Tibial artery (tissue), 4 donors: ENCODE data around the gene DAPK2.

Source experiments
- DNase-seq, 2 donors: peaks; one replicate each; pipeline ENCODE4 v3.0.0-alpha.2; 2019
- H3K27ac ChIP-seq, 2 donors: fragments of 200-600 bp; sonication (generic) in 1 of 2; 1 replicate in 1 of 2; 2 replicates in 1 of 2; pipeline ENCODE4 v1.5.1; 2018 to 2019; ENCODE audit warnings: mild to moderate bottlenecking in 1 of 2
- H3K27me3 ChIP-seq, 2 donors: fragments of 200-600 bp; sonication (generic) in 1 of 2; one replicate each; pipeline versions ENCODE4 v1.5.1 to v1.6.0; 2016 to 2019
- H3K36me3 ChIP-seq, 3 donors: fragments of 200-600 bp; sonication (generic) in 2 of 3; one replicate each; pipeline ENCODE4 v1.5.1; 2016 to 2019; ENCODE audit warnings: mild to moderate bottlenecking in 2 of 3
- H3K4me1 ChIP-seq, 4 donors: fragments of 200-600 bp; sonication (generic) in 2 of 4; 1 replicate in 3 of 4; 2 replicates in 1 of 4; pipeline ENCODE4 v1.5.1; 2016 to 2019
- H3K4me3 ChIP-seq, 2 donors: fragments of 200-600 bp; sonication (generic) in 1 of 2; 1 replicate in 1 of 2; 2 replicates in 1 of 2; pipeline ENCODE4 v1.5.1; 2018 to 2019; ENCODE audit warnings: mild to moderate bottlenecking in 2 of 2
- H3K9me3 ChIP-seq, 3 donors: fragments of 200-600 bp; sonication (generic) in 1 of 3; one replicate each; pipeline ENCODE4 v1.5.1; 2016 to 2019
- CTCF ChIP-seq, 2 experiments: fragments of 200-600 bp in 1 of 2; fragments of 450-650 bp in 1 of 2; IDR thresholded peaks; one replicate each; pipeline ENCODE4 v1.5.1; 2017 to 2019; ENCODE audit warnings: antibody characterized with exemption in 2 of 2, mild to moderate bottlenecking in 1 of 2, moderate library complexity in 1 of 2
- intact Hi-C: fragments of 100-400 bp; cut with DNase I; formaldehyde crosslinking; loops from one replicate; pipeline ENCODE4 v1.15.0; 2023; ENCODE audit warnings: low total_unique reads

Gene DAPK2

GRCh38 chr15:64029110-64029509 is 17.2 kb downstream of the DAPK2 start:
- no peaks in the 10 kb centered on the region for H3K36me3 ChIP-seq
- no peak overlapping the region for H3K27ac ChIP-seq
- H3K4me3 ChIP-seq: no peak overlapping the region
- intact Hi-C loops: no loop called here
- DNase-seq: no peak
- H3K27me3 ChIP-seq: no peaks in the 10 kb centered on the region
- H3K9me3 ChIP-seq: no peaks in the 10 kb centered on the region
- no peaks in the 10 kb centered on the region for H3K4me1 ChIP-seq
- no peak for TF ChIP-seq CTCF (IDR thresholded peaks at IDR 0.05)

DNA sequence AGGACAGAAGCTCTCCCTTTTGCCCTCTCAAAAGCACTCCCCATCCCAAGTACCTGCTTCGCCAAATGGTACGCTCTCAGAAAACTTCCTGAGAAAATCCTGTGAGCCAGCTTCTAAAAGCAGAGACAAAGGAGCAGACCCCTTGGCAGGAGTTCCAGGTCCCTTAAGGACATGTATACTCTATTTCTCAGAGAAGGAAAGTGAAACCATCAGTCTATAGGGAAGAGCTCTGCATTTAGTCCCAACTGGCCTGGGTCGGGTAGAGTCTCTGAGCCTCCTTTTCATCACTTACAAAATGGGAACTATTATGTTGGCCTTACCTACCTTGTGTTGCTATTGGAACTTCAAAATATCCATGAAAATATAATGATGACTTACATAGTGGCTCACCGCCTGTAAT is 19.7 kb downstream of the DAPK2 start:
- Histone ChIP-seq H3K4me1 (no peaks in the 10 kb centered on the region), H3K36me3 (no peaks in the 10 kb centered on the region), H3K4me3 (no peak overlapping the region), H3K9me3 (no peaks in the 10 kb centered on the region), H3K27me3 (no peaks in the 10 kb centered on the region), H3K27ac (no peak overlapping the region)
- no peak for TF ChIP-seq CTCF (IDR thresholded peaks at IDR 0.05)
- DNase-seq: no peak
- intact Hi-C loops: no loop called here

DNA sequence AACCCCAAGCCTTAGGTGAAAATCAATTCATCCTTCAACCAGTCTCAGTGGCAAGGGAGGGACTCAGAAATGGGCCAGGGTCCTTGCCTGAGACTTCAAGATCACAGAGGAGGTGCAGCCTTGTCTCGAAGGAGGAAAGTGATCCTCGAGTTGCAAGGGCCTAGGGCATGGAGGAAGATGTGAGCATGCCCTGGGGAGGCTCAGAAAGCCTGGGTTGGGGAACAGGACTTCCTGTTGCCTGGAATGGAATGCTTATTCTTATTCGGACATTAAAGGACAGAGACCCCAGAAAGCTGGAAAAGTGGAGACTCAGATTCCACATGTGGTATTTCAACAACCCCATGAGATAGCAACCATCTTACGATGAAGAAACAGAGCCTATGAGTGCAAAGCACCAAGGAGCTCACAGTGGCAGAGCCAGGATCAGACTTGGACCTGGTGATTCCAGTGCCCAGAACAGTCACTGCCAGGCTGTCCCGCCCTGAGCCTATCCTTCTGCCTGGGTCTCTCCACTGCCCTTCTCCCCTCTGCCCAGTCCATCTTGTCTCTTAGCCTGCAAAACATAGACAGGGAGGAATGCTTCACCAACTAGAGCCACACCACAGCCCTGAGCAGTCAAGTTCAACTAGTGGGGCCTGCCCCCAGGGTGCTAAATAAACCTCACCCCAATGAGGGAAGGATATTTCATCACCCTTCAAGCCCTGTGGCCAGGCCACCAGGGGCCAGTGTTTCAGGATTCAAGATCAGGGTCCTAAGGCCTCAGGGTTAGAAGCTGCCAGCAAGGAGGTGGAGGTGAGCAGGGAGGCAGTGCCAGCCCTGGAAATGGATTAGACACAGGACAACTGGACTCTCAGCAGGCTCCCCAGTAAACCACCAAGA is 21.9 kb downstream of the DAPK2 start:
- no peaks in the 10 kb centered on the region for H3K36me3 ChIP-seq
- no peak for DNase-seq
- H3K4me3 ChIP-seq: no peak overlapping the region
- no peaks in the 10 kb centered on the region for H3K4me1 ChIP-seq
- no peaks in the 10 kb centered on the region for H3K27me3 ChIP-seq
- no peak overlapping the region for H3K27ac ChIP-seq
- intact Hi-C loops: no loop called here
- no peaks in the 10 kb centered on the region for H3K9me3 ChIP-seq
- no peak for TF ChIP-seq CTCF (IDR thresholded peaks at IDR 0.05)

DNA sequence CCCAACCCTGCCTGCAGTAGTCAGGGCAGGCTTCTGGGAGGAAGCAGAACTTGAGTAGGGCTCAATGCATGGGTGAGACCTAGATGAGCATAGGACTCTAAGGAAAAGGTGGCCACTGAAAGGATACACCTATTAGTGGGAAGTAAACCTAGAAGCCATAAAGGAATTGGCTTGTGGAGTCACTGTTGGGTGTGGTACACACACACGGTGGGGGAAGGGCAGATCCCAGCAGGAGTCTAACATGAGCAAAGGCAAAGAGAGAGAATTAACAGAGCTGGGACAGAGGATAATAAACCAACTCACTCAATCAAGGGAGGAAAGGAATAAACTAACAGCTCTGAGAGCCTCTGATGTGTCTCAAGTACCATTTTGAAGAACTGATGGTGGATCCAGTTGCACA is 23.1 kb downstream of the DAPK2 start:
- H3K36me3 ChIP-seq: no peaks in the 10 kb centered on the region
- TF ChIP-seq CTCF (IDR thresholded peaks at IDR 0.05): no peak
- H3K27me3 ChIP-seq: no peaks in the 10 kb centered on the region
- H3K4me3 ChIP-seq: no peak overlapping the region
- no peaks in the 10 kb centered on the region for H3K9me3 ChIP-seq
- no peak overlapping the region for H3K27ac ChIP-seq
- DNase-seq: no peak
- intact Hi-C loops: no loop called here
- H3K4me1 ChIP-seq: peaks cover 0 to 5% (median 0%) of the 10 kb centered on the region in 4 donors

DNA sequence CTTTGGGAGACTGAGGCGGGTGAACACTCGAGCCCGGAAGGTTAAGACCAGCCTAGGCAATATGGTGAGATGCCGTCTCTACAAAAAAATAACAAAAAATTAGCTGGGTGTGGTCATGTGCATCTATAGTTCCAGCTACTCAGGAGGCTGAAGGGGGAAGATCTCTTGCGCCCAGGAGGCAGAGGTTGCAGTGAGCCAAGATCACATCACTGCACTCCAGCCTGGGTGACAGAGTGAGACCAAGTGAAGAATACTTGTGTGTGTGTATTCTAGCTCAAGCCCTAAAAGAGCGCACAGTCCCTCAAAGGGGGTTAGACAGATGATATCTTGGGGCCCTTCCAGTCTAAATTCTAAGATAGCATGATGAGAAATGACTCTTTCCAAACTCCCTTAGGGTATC is 23.7 kb downstream of the DAPK2 start:
- Histone ChIP-seq H3K27me3 (no peaks in the 10 kb centered on the region), H3K36me3 (no peaks in the 10 kb centered on the region), H3K4me1 (peaks cover 0 to 11% (median 0%) of the 10 kb centered on the region in 4 donors), H3K9me3 (no peaks in the 10 kb centered on the region), H3K27ac (no peak overlapping the region), H3K4me3 (no peak overlapping the region)
- no peak for DNase-seq
- TF ChIP-seq CTCF (IDR thresholded peaks at IDR 0.05): no peak
- intact Hi-C loops: no loop called here
